Measurements from ENCODE around the gene BCL2L1. TPM values are rescaled to one million over a fixed set of nuclear protein-coding genes. Genes with fewer than 3 reads are reported as not detected.

BCL2L1 gene
- total and polyA plus RNA-seq, 2 experiments from 2014 or later = 42.4 to 110 TPM

GRCh38 chr20:31759836-31760518, 37.3 kb upstream of the BCL2L1 start:
- Histone ChIP-seq H2AFZ (no peak overlapping the region), H3K27me3 (ENCODE audit: insufficient read depth) (no peaks in the 10 kb centered on the region), H3K36me3 (ENCODE audit: insufficient read depth) (peaks cover 40% of the 10 kb centered on the region), H3K4me1 (ENCODE audit: insufficient read depth) (0 out of 2 replicates have a peak, but pooled peaks cover 3% of the 10 kb centered on the region), H3K27ac (ENCODE audit: low read depth) (no peak overlapping the region), H3K4me3 (no peak overlapping the region), H3K4me2 (no peak overlapping the region), H3K9me2 (ENCODE audit: insufficient read depth) (no peaks in the 10 kb centered on the region), H3F3A (replicated peaks; ENCODE audit: low read depth) (no peaks in the 10 kb centered on the region), H3K79me2 (replicated peaks; ENCODE audit: insufficient read depth) (peaks cover 85% of the 10 kb centered on the region), H4K20me1 (replicated peaks; ENCODE audit: insufficient read depth) (peaks cover 44% of the 10 kb centered on the region)
- H3K27me3 Mint-ChIP-seq (ENCODE audit: insufficient read depth, low read depth, poor library complexity) = no peaks in the 10 kb centered on the region
- no peaks in the 10 kb centered on the region for H3K9me3 Mint-ChIP-seq
- no peak overlapping the region for H3K27ac Mint-ChIP-seq
- peaks cover 69% of the 10 kb centered on the region for H3K36me3 Mint-ChIP-seq (ENCODE audit: low read depth)
- H3K4me3 Mint-ChIP-seq = no peak overlapping the region
- ATAC-seq (no peak), DNase-seq (ENCODE audit: low spot score) (no peak)
- no peak for TF ChIP-seq EZH2phosphoT487 (IDR thresholded peaks at IDR 0.05; ENCODE audit: unreplicated experiment)
- no peak for TF ChIP-seq ETS1 (IDR thresholded peaks at IDR 0.05)
- TF ChIP-seq CTCF (conservative IDR thresholded peaks at IDR 0.05; ENCODE audit: low read depth in 2 of 2) = no peak
- no peak for TF ChIP-seq CREB1 (CRISPR knock-in tag; IDR thresholded peaks at IDR 0.05; ENCODE audit: low read depth)
- peaks cover 7% of the 10 kb centered on the region; the same call in 2 of the 3 replicates for H3K4me1 Mint-ChIP-seq

GRCh38 chr20:31758991-31759390, 36.3 kb upstream of the BCL2L1 start:
- Mint-ChIP-seq H3K36me3 (ENCODE audit: low read depth) (peaks cover 61% of the 10 kb centered on the region), H3K9me3 (no peaks in the 10 kb centered on the region), H3K4me3 (no peak overlapping the region), H3K27me3 (ENCODE audit: insufficient read depth, low read depth, poor library complexity) (no peaks in the 10 kb centered on the region), H3K4me1 (peaks cover 7% of the 10 kb centered on the region; the same call in 2 of the 3 replicates), H3K27ac (no peak overlapping the region)
- Histone ChIP-seq H3K79me2 (replicated peaks; ENCODE audit: insufficient read depth) (peaks cover 85% of the 10 kb centered on the region), H3K9me2 (ENCODE audit: insufficient read depth) (no peaks in the 10 kb centered on the region), H3K4me2 (no peak overlapping the region), H4K20me1 (replicated peaks; ENCODE audit: insufficient read depth) (peaks cover 52% of the 10 kb centered on the region), H3K4me1 (ENCODE audit: insufficient read depth) (0 out of 2 replicates have a peak, but pooled peaks cover 3% of the 10 kb centered on the region), H2AFZ (no peak overlapping the region), H3K27me3 (ENCODE audit: insufficient read depth) (no peaks in the 10 kb centered on the region), H3F3A (replicated peaks; ENCODE audit: low read depth) (0 out of 2 replicates have a peak, but pooled peaks cover 3% of the 10 kb centered on the region), H3K4me3 (no peak overlapping the region), H3K27ac (ENCODE audit: low read depth) (no peak overlapping the region), H3K36me3 (ENCODE audit: insufficient read depth) (peaks cover 40% of the 10 kb centered on the region)
- no peak for ATAC-seq
- DNase-seq (ENCODE audit: low spot score) = no peak
- no peak for TF ChIP-seq ZNF462 (CRISPR knock-in tag; IDR thresholded peaks at IDR 0.05)
- no peak for TF ChIP-seq CREB1 (CRISPR knock-in tag; IDR thresholded peaks at IDR 0.05; ENCODE audit: low read depth)
- TF ChIP-seq, protein P1, sequence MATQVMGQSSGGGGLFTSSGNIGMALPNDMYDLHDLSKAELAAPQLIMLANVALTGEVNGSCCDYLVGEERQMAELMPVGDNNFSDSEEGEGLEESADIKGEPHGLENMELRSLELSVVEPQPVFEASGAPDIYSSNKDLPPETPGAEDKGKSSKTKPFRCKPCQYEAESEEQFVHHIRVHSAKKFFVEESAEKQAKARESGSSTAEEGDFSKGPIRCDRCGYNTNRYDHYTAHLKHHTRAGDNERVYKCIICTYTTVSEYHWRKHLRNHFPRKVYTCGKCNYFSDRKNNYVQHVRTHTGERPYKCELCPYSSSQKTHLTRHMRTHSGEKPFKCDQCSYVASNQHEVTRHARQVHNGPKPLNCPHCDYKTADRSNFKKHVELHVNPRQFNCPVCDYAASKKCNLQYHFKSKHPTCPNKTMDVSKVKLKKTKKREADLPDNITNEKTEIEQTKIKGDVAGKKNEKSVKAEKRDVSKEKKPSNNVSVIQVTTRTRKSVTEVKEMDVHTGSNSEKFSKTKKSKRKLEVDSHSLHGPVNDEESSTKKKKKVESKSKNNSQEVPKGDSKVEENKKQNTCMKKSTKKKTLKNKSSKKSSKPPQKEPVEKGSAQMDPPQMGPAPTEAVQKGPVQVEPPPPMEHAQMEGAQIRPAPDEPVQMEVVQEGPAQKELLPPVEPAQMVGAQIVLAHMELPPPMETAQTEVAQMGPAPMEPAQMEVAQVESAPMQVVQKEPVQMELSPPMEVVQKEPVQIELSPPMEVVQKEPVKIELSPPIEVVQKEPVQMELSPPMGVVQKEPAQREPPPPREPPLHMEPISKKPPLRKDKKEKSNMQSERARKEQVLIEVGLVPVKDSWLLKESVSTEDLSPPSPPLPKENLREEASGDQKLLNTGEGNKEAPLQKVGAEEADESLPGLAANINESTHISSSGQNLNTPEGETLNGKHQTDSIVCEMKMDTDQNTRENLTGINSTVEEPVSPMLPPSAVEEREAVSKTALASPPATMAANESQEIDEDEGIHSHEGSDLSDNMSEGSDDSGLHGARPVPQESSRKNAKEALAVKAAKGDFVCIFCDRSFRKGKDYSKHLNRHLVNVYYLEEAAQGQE (IDR thresholded peaks at IDR 0.05; ENCODE audit: unreplicated experiment) = no peak

Measured in GM23338 (cell line).